ENCODE results near the gene EIF3D. TPM values are rescaled to one million over a fixed set of nuclear protein-coding genes. Genes with fewer than 3 reads are reported as not detected.

EIF3D gene
- total and polyA plus RNA-seq, 2 of the 8 experiments (the other 6 are each of a cell fraction or from before 2014, with no cell fraction given), result 195 to 408 TPM

DNA sequence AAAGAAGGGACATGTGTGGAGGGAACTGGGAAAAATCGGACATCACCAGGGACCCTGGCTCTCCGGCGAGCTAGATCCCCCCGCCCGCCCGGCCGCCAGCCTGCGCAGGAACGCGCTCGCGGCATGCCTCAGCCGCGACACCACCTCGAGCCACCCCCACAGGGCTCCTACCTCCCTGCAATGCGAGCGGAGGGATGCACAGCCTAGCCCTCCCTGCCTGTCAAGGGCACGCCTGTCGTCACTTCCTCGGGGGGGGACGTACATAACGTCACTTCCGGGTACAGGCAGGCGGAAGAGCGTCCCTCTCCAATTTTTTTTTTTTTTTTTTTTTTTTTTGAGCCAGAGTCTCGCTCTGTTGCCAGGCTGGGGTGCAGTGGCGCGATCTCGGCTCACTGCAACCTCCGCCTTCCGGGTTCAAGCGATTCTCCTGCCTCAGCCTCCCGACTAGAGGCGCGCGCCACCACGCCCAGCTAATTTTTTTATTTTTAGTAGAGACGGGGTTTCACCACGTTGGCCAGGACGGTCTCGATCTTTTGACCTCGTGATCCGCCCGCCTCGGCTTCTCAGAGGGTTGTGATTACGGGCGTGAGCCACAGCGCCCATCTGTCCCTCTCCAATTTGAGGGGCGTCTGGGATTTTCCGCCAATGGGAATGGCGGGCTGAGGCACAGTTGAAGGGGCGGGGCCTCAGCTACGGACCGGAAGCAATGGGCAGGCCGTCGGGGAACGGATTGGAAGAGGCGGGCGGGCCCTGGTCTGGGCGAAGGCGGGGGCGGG is 47.4 kb downstream of the EIF3D start, which contains the start of gene TXN2 (continued):
- TF ChIP-seq, protein P1, sequence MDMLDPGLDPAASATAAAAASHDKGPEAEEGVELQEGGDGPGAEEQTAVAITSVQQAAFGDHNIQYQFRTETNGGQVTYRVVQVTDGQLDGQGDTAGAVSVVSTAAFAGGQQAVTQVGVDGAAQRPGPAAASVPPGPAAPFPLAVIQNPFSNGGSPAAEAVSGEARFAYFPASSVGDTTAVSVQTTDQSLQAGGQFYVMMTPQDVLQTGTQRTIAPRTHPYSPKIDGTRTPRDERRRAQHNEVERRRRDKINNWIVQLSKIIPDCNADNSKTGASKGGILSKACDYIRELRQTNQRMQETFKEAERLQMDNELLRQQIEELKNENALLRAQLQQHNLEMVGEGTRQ (IDR thresholded peaks at IDR 0.05; ENCODE audit: low read length), result no peak
- TF ChIP-seq, protein P2, sequence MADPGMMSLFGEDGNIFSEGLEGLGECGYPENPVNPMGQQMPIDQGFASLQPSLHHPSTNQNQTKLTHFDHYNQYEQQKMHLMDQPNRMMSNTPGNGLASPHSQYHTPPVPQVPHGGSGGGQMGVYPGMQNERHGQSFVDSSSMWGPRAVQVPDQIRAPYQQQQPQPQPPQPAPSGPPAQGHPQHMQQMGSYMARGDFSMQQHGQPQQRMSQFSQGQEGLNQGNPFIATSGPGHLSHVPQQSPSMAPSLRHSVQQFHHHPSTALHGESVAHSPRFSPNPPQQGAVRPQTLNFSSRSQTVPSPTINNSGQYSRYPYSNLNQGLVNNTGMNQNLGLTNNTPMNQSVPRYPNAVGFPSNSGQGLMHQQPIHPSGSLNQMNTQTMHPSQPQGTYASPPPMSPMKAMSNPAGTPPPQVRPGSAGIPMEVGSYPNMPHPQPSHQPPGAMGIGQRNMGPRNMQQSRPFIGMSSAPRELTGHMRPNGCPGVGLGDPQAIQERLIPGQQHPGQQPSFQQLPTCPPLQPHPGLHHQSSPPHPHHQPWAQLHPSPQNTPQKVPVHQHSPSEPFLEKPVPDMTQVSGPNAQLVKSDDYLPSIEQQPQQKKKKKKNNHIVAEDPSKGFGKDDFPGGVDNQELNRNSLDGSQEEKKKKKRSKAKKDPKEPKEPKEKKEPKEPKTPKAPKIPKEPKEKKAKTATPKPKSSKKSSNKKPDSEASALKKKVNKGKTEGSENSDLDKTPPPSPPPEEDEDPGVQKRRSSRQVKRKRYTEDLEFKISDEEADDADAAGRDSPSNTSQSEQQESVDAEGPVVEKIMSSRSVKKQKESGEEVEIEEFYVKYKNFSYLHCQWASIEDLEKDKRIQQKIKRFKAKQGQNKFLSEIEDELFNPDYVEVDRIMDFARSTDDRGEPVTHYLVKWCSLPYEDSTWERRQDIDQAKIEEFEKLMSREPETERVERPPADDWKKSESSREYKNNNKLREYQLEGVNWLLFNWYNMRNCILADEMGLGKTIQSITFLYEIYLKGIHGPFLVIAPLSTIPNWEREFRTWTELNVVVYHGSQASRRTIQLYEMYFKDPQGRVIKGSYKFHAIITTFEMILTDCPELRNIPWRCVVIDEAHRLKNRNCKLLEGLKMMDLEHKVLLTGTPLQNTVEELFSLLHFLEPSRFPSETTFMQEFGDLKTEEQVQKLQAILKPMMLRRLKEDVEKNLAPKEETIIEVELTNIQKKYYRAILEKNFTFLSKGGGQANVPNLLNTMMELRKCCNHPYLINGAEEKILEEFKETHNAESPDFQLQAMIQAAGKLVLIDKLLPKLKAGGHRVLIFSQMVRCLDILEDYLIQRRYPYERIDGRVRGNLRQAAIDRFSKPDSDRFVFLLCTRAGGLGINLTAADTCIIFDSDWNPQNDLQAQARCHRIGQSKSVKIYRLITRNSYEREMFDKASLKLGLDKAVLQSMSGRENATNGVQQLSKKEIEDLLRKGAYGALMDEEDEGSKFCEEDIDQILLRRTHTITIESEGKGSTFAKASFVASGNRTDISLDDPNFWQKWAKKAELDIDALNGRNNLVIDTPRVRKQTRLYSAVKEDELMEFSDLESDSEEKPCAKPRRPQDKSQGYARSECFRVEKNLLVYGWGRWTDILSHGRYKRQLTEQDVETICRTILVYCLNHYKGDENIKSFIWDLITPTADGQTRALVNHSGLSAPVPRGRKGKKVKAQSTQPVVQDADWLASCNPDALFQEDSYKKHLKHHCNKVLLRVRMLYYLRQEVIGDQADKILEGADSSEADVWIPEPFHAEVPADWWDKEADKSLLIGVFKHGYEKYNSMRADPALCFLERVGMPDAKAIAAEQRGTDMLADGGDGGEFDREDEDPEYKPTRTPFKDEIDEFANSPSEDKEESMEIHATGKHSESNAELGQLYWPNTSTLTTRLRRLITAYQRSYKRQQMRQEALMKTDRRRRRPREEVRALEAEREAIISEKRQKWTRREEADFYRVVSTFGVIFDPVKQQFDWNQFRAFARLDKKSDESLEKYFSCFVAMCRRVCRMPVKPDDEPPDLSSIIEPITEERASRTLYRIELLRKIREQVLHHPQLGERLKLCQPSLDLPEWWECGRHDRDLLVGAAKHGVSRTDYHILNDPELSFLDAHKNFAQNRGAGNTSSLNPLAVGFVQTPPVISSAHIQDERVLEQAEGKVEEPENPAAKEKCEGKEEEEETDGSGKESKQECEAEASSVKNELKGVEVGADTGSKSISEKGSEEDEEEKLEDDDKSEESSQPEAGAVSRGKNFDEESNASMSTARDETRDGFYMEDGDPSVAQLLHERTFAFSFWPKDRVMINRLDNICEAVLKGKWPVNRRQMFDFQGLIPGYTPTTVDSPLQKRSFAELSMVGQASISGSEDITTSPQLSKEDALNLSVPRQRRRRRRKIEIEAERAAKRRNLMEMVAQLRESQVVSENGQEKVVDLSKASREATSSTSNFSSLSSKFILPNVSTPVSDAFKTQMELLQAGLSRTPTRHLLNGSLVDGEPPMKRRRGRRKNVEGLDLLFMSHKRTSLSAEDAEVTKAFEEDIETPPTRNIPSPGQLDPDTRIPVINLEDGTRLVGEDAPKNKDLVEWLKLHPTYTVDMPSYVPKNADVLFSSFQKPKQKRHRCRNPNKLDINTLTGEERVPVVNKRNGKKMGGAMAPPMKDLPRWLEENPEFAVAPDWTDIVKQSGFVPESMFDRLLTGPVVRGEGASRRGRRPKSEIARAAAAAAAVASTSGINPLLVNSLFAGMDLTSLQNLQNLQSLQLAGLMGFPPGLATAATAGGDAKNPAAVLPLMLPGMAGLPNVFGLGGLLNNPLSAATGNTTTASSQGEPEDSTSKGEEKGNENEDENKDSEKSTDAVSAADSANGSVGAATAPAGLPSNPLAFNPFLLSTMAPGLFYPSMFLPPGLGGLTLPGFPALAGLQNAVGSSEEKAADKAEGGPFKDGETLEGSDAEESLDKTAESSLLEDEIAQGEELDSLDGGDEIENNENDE (IDR thresholded peaks at IDR 0.05; ENCODE audit: insufficient replicate concordance, low read length), result no peak
- TF ChIP-seq ZNF274 (IDR thresholded peaks at IDR 0.05; ENCODE audit: borderline replicate concordance, extremely low read depth, low read length) (no peak), SIRT6 (IDR thresholded peaks at IDR 0.05; ENCODE audit: low read length) (no peak), RAD21 (IDR thresholded peaks at IDR 0.05 in 1 of 2, conservative IDR thresholded peaks at IDR 0.05 in 1 of 2; ENCODE audit: low read depth in 2 of 2, low read length in 2 of 2) (no peak), YY1 (IDR thresholded peaks at IDR 0.05; ENCODE audit: low read depth, low read length) (no peak), SRF (IDR thresholded peaks at IDR 0.05; ENCODE audit: low read depth, low read length) (0 out of 2 replicates have a peak, but pooled peaks have one; percentile 1), BACH1 (IDR thresholded peaks at IDR 0.05; ENCODE audit: low read length) (no peak), CREB1 (IDR thresholded peaks at IDR 0.05) (peak; percentile 94)
